Osteocyte (in vitro differentiated cells): ENCODE measurements around the gene CEMIP. TPM values are rescaled to one million over a fixed set of nuclear protein-coding genes. Genes with fewer than 3 reads are reported as not detected.
A peak's percentile ranks its signal among the peaks of the same experiment; 100 is the strongest.

Experiments used
- DNase-seq: peaks from one replicate; pipeline ENCODE4 v3.0.0; 2021; ENCODE audit warnings: mixed read lengths; ENCODE audit not compliant: unreplicated experiment; ENCODE audit errors: extremely low spot score
- H3K27ac Mint-ChIP-seq: one replicate; pipeline ENCODE4 v1.8.0; 2021; ENCODE audit warnings: mild to moderate bottlenecking, mixed read lengths; ENCODE audit not compliant: unreplicated experiment
- H3K27me3 Mint-ChIP-seq: one replicate; pipeline ENCODE4 v1.8.0; 2021; ENCODE audit warnings: mixed read lengths; ENCODE audit not compliant: unreplicated experiment
- H3K36me3 Mint-ChIP-seq: one replicate; pipeline ENCODE4 v1.8.0; 2021; ENCODE audit warnings: mixed read lengths; ENCODE audit not compliant: unreplicated experiment
- H3K4me1 Mint-ChIP-seq: one replicate; pipeline ENCODE4 v1.8.0; 2021; ENCODE audit warnings: mixed read lengths; ENCODE audit not compliant: unreplicated experiment
- H3K4me3 Mint-ChIP-seq: one replicate; pipeline ENCODE4 v1.8.0; 2021; ENCODE audit warnings: mild to moderate bottlenecking, moderate library complexity, mixed read lengths; ENCODE audit not compliant: unreplicated experiment
- H3K9me3 Mint-ChIP-seq: one replicate; pipeline ENCODE4 v1.8.0; 2021; ENCODE audit warnings: mixed read lengths; ENCODE audit not compliant: unreplicated experiment
- CTCF ChIP-seq: fragments of 200-600 bp; sonication (generic); IDR thresholded peaks from 2 replicates; pipeline ENCODE4 v1.5.0; 2021; ENCODE audit warnings: antibody characterized with exemption, mild to moderate bottlenecking, moderate library complexity
- total RNA-seq: library from RNA; stranded (reverse); gene quantifications from 2 replicates; pipeline ENCODE4 v1.2.1, GENCODE V29; 2021

CEMIP gene
- total RNA-seq, 1 donor from 2014 or later = 445 TPM

- TF ChIP-seq CTCF = no peak
- Mint-ChIP-seq H3K9me3 (no peaks in the 10 kb centered on the region), H3K4me3 (no peak overlapping the region), H3K27me3 (no peaks in the 10 kb centered on the region), H3K4me1 (peaks cover 11% of the 10 kb centered on the region), H3K27ac (peak overlapping the region; percentile 80), H3K36me3 (peaks cover 89% of the 10 kb centered on the region)
- DNase-seq = no peak
Measured at GRCh38 chr15:80934761-80935221, 155.6 kb downstream of the CEMIP start.

- Mint-ChIP-seq H3K9me3 (no peaks in the 10 kb centered on the region), H3K27ac (no peak overlapping the region), H3K4me3 (no peak overlapping the region), H3K4me1 (peaks cover 11% of the 10 kb centered on the region), H3K27me3 (no peaks in the 10 kb centered on the region), H3K36me3 (peaks cover 84% of the 10 kb centered on the region)
- no peak for DNase-seq
- no peak for TF ChIP-seq CTCF
Measured at GRCh38 chr15:80936288-80937078, 157.3 kb downstream of the CEMIP start.

- TF ChIP-seq CTCF = no peak
- H3K36me3 Mint-ChIP-seq = peaks cover 82% of the 10 kb centered on the region
- H3K27me3 Mint-ChIP-seq = no peaks in the 10 kb centered on the region
- H3K4me3 Mint-ChIP-seq = no peak overlapping the region
- no peaks in the 10 kb centered on the region for H3K9me3 Mint-ChIP-seq
- no peak for DNase-seq
- peaks cover 9% of the 10 kb centered on the region for H3K4me1 Mint-ChIP-seq
- H3K27ac Mint-ChIP-seq = no peak overlapping the region
Measured at GRCh38 chr15:80937718-80938117, 158.5 kb downstream of the CEMIP start.

- Mint-ChIP-seq H3K27ac (no peak overlapping the region), H3K27me3 (no peaks in the 10 kb centered on the region), H3K4me3 (no peak overlapping the region), H3K4me1 (peaks cover 8% of the 10 kb centered on the region), H3K9me3 (no peaks in the 10 kb centered on the region), H3K36me3 (peaks cover 85% of the 10 kb centered on the region)
- TF ChIP-seq CTCF = no peak
- DNase-seq = no peak
Measured at GRCh38 chr15:80939216-80939615, 160.0 kb downstream of the CEMIP start.

GRCh38 chr15:80940331-80940730, 161.2 kb downstream of the CEMIP start:
- H3K9me3 Mint-ChIP-seq = no peaks in the 10 kb centered on the region
- H3K4me1 Mint-ChIP-seq = peaks cover 2% of the 10 kb centered on the region
- no peak for DNase-seq
- no peak overlapping the region for H3K4me3 Mint-ChIP-seq
- H3K27me3 Mint-ChIP-seq = no peaks in the 10 kb centered on the region
- H3K36me3 Mint-ChIP-seq = peaks cover 82% of the 10 kb centered on the region
- H3K27ac Mint-ChIP-seq = no peak overlapping the region
- TF ChIP-seq CTCF = no peak
